Measurements from ENCODE around the gene PCBP3. TPM values are rescaled to one million over a fixed set of nuclear protein-coding genes. Genes with fewer than 3 reads are reported as not detected.

Gene PCBP3
- polyA plus RNA-seq, 10 donors, result 0.72 to 2.2 (median 1.2) TPM

DNA sequence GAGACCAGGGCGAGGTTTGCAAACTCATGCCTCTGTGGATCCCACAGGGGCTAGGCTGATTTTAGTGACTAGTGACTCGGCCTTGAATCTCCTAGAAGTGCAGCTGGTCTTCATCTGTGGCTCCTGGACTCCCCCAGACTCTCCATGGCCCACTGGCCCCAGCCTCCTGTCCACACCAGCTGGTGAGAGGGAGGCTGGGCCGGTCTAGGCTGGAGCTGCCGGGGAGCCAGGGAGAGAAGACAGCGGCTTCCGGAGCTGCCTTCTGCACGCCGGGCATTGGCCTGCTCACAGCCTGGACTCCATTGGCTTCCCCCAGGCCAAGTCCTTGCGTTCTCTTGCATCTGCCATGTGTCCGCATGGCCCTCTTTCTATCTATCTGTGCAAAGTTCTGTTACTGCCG, 285.9 kb downstream of the PCBP3 start:
- no peak for DNase-seq

GRCh38 chr21:45930231-45930760, 286.8 kb downstream of the PCBP3 start:
- no peak for DNase-seq

DNA sequence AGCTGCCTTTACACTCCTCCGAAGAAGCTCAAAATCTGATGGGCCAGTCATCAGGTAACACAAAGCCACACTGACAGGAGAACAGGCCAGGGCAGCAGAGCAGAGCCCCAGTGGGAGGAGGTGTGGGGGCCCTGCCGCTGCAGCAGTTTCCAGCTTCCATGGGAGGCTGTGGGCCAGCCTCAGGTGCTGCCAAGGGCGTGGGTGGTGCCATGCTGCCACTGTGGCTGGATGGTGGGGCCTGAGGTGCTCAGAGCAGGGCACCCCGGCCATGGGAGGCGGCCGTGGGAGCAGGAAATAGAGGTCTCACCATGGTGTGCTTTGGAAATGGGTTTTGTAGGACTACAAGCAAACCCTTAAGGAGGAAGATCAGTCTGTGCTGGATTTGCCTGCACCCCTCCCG, 287.3 kb downstream of the PCBP3 start:
- DNase-seq, result no peak

GRCh38 chr21:45931397-45931969, 288.0 kb downstream of the PCBP3 start:
- DNase-seq, result no peak

DNA sequence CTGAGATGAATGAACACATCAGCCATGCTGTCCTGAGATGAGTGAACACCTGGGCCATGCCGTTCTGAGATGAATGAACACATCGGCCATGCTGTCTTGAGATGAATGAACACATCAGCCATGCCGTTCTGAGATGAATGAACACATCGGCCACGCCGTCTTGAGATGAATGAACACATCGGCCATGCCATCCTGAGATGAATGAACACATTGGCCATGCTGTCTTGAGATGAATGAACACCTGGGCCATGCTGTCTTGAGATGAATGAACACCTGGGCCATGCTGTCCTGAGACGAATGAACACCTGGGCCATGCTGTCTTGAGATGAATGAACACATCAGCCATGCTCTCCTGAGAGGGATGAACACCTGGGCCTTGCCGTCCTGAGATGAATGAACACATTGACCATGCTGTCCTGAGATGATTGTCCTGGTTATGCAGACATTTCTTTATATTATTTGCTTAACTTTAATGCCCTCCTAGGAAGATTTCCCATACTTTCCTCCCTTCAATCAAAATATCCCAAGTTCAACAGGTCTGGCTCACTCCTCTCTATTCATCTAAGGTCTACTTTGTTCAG, 289.5 kb downstream of the PCBP3 start:
- DNase-seq, result no peak

- no peak for DNase-seq
Observed at GRCh38 chr21:45934085-45934484, 290.6 kb downstream of the PCBP3 start.

- DNase-seq, result no peak
Observed at GRCh38 chr21:45934554-45934953, 291.0 kb downstream of the PCBP3 start.

GRCh38 chr21:45935628-45936027, 292.1 kb downstream of the PCBP3 start:
- DNase-seq, result peak in 1 of 3 donors; percentile 53

- DNase-seq, result no peak
Observed at GRCh38 chr21:45937721-45938452, 294.4 kb downstream of the PCBP3 start.

GRCh38 chr21:45938453-45938755, 294.9 kb downstream of the PCBP3 start:
- DNase-seq, result no peak

DNA sequence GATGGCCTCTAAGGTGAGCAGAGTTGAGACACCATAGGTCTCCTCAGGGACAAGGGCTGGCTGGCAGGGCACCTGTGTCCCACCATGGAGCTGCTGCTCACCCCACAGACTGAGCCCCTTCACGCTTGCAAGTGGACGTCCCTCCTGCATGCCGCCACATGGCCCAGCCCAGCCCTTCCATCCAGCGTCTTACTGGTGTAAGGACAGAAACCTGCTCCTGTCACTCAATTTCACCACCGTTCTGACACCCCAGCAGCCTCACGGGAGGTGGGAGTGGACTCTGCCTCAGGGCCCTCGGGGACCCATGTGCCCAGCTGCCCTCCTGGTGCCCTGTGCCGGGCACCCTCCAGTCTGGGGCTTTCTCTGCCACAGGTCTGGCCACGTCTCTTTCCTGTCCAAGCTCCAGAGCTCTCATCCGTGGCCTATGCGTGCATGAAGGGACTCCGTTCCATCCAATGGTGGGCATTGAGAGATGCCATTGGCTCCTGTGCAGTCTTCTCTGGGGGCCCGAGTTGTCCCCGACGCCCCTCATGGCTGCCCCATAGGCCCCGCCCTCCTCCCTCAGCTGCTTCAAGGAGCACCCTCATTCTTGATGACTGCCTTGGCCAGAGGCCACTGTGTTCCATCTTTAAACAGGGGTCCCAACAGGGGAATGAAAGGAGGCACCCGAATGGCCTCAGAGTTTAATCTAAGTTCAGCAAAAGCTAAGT, 295.4 kb downstream of the PCBP3 start:
- DNase-seq, result no peak

GRCh38 chr21:45939521-45940045, 296.1 kb downstream of the PCBP3 start:
- no peak for DNase-seq

GRCh38 chr21:45940091-45940490, 296.6 kb downstream of the PCBP3 start:
- DNase-seq, result no peak

- DNase-seq, result no peak
Observed at GRCh38 chr21:45940621-45941337, 297.3 kb downstream of the PCBP3 start.

- no peak for DNase-seq
Observed at GRCh38 chr21:45941338-45941710, 297.8 kb downstream of the PCBP3 start.

- DNase-seq, result no peak
Observed at GRCh38 chr21:45941717-45942546, 298.4 kb downstream of the PCBP3 start.

DNA sequence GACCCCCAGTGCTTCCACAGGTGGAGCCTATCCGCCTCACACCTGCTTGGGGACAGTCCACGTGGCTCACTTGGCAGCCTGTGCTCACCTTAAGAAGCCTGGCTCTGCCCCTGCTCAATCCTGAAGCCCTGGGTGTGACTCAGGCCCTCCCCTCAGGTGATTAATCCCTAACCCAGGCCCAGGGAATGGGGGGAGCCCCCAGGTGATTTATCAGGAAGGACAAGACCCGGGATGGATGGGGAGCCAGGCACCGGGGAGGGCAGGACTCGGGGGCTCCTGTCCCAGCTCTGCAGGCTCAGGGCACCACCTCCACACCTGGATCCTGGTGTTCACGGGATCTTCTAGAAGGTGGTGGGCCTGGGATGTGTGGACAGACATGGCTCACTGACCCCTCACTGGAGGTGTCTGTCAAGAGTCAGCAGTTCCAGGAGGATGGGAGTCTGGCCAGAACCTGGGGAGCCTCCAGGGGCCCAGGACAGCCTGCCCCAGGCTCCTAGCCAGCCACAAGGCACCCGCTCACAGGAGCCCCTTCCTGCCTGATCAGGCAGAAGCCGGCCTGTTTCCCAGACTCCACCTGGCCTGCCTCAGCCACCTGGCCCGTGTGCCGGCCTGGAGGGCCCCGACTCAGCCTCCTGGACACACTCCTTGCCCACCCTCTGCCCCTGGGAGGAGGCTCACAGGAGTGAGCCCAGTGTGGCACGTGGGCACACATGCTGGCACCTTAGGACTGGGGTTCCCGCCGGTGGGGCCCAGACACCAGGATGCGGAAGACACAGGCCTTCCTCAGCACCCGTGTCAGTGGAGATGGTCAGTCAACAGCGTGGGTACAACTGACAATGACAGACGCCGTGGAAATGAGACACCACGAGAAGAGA, 299.5 kb downstream of the PCBP3 start:
- no peak for DNase-seq

DNA sequence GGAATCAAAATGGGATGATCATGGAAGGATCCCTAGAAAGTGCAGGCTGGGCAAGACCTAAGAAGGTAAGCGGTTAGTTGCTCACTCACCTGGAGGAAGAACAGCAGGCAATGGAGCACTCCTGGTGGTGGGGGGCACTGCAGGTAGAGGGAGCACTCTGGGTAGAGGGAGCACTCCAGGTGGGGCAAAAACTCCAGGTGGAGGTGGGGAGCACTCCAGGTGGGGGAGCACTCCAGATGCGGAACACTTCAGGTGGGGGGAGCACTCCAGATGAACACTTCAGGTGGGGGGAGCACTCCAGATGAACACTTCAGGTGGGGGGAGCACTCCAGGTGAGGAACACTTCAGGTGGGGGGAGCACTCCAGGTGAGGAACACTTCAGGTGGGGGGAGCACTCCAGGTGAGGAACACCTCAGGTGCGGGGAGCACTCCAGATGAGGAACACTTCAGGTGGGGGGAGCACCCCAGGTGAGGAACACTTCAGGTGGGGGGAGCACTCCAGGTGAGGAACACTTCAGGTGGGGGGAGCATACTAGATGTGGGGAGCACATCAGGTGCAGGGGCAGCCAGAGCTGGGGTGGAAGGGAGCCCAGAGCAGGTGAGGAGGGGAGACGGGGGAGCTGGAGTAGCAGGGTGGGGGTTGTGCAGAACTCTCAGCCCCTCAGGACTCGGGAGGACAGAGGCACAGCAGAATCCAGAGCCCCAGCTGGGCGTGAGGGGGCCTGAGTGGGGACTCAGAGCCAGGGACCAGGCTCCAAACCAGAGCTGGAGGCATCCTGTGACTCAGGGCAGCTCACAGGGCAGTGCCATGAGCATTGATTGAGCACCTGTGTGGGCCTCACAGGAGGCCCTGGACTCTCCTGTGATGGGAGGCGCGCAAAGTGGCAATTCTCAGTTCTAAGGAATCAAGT, 300.4 kb downstream of the PCBP3 start:
- DNase-seq, result no peak

DNA sequence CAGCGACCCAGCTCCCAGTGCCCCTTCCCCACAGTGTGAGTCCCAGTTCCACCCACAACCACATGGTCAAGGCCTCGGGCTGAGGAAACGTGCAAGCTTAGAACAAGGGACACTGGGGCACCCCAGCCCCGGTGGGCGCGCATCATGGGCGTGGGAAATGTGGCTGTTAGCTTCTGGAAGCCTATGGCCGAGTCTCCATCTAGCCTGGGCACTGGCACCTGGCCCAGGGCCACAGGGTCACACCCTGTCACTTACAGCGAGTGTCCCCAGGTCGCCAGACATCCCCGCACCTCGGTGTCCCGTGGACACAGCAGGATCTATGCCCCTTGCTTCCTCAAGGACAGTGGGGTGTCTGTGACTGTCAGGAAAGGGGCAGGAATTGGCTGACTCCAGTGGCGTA, 301.1 kb downstream of the PCBP3 start:
- DNase-seq, result no peak
